HG03565 (cell line): ENCODE measurements around the gene DCC.

Experiments
- ATAC-seq: cut with Tn5 transposase; IDR thresholded peaks from one replicate; pipeline ENCODE4 v1.9.1; 2021; ENCODE audit warnings: mild to moderate bottlenecking, moderate library complexity; ENCODE audit not compliant: unreplicated experiment

DCC gene

GRCh38 chr18:53543711-53544110 is 1203.7 kb downstream of the DCC start:
- no peak for ATAC-seq

DNA sequence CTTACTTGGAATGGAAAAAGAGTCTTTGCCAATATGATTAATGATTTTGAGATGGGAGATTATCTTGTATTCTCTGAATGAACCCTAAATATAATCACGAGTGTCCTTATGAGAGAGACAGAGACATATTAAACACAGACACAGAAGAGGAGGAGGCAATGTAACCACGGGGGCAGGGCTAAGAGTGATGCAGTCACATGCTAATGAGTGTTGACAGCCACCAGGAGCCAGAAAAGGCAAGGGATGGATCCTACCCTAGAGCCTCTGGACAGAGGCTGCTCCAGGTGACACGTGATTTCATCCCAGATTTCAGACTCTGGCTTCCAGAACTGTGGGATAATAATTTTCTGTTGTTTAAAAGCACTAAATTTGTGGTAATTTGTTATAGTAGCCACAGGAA is 1204.9 kb downstream of the DCC start:
- no peak for ATAC-seq

DNA sequence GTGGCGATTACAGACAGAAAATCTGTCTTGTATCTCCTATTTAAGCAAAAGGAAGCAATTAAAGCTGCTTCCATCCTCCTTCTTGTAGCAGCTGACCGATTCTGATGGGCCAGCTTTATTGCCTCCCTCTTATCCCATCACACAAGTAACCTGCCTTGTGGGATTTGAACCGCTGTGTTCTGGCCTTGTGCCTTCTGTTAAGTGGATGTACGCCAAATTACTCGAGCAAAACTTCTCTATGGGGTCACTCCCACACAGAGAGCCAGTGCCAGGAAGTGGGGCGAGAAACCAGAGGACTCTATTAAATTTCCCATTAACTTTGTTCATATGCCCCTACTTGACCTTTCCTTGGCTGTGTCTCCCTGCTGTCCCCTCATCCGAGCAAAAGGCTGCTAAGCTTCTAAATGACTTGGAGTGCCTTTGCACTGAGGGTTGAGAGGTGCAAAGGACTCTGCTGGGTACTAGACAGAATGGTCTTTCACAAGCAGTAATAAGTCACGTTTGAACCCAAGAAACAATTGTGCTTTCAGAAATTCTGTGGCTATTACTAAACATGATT is 1212.0 kb downstream of the DCC start:
- no peak for ATAC-seq

DNA sequence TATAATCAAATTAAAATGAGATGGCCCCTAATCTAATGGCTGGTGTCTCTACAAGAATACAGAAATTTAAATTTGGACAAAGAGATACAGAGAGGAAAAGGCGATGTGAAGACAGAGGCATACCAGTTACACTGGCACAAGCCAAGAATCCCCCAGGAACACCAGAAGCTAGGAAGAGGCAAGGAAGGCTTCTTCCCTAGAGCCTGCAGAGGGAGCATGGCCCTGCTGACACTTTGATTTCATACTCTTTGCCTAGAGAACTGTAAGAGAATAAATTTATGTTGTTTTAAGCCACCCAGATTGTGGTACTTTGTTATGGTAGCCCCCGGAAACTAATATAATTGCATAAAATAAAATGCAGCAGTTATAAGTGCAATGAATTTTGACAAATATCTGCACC is 1213.0 kb downstream of the DCC start:
- no peak for ATAC-seq

DNA sequence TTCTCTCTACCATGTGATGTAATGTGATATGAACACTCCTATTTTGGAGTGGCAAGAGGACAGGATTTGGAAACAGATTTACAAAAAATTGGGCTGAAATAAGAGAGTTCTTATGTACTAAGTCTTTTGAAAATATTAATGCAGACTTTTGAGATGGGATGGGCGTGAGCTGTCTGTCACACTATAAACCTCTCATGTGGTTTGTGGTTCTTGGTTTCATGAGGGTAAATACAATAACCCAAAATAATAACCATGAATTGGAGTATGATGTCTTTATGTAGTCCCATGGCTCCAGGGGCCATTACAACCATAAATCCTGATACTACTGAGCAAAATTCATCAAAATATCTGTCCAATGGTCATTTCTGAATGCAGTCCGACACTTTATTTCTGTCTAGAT is 1216.5 kb downstream of the DCC start:
- no peak for ATAC-seq

GRCh38 chr18:53560546-53560945 is 1220.5 kb downstream of the DCC start:
- ATAC-seq = no peak

DNA sequence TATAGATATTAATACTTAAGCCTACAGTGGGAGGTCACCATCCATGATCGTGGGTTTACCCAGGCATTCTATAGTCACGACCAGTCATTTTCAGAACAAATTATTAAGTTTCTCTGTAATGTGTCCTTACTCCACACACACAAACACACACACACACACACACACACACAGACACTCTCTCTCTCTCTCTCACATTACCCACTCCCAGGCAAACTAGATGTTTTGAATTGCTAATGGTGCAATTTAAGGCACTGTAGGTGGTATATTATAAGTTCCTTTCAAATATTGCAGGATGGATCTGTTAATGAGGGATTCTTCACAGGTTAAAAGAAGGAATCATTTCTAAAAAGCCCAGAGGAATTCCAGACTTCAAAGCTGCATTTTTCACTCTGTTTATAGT is 1226.6 kb downstream of the DCC start:
- ATAC-seq = no peak

GRCh38 chr18:53567929-53568574 is 1228.1 kb downstream of the DCC start:
- ATAC-seq = peak; percentile 68
